ENCODE results near the gene ZFHX3.

DNA sequence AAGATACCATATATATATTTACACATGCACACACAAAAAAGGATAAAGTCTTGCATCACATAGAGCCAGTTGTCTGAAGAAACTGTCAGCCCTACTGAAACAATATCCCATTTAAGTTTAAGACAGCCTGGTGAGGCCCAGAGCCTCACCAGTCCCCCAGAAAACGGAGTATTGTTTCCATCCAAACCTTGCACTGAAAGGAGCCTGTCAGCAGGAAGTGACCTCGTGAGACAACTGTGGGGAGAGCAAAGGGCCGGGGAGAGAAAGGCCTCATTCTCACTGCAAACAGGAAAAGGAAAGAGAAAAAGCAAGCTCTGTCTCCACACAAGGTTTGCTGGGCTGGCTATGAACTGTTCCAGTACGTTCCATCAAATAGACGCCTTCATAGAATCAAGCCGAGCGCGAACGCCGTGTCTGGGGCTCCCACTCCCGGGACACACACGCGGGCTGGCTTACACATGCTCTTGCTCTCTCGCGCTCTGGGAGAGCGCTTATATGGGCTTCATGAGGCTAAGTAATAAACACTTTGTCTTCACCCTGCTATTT lies 44.4 kb upstream of the ZFHX3 start:
- TF ChIP-seq, protein P1, sequence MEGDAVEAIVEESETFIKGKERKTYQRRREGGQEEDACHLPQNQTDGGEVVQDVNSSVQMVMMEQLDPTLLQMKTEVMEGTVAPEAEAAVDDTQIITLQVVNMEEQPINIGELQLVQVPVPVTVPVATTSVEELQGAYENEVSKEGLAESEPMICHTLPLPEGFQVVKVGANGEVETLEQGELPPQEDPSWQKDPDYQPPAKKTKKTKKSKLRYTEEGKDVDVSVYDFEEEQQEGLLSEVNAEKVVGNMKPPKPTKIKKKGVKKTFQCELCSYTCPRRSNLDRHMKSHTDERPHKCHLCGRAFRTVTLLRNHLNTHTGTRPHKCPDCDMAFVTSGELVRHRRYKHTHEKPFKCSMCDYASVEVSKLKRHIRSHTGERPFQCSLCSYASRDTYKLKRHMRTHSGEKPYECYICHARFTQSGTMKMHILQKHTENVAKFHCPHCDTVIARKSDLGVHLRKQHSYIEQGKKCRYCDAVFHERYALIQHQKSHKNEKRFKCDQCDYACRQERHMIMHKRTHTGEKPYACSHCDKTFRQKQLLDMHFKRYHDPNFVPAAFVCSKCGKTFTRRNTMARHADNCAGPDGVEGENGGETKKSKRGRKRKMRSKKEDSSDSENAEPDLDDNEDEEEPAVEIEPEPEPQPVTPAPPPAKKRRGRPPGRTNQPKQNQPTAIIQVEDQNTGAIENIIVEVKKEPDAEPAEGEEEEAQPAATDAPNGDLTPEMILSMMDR (IDR thresholded peaks at IDR 0.05): no peak
- no peak for TF ChIP-seq EZH2 (IDR thresholded peaks at IDR 0.05; ENCODE audit: borderline replicate concordance, insufficient read depth, low read depth, low read length, poor library complexity, severe bottlenecking)

All from B cell (primary cell).